Activated CD8-positive, alpha-beta memory T cell treated with anti-CD3 and anti-CD28 coated beads, Interleukin-2, amount 50 U/mL, for 24 hours (primary cell): ENCODE measurements around the gene FUT6.
"Not testable (repeated sequence)": the region's sequence is repeated elsewhere in the genome, so short reads cannot be mapped to it uniquely, and the experiment has no call there.

ENCODE experiments used
- DNase-seq: peaks from one replicate; pipeline ENCODE4 v3.0.0-alpha.2; 2020; ENCODE audit errors: extremely low read depth

The FUT6 gene

DNA sequence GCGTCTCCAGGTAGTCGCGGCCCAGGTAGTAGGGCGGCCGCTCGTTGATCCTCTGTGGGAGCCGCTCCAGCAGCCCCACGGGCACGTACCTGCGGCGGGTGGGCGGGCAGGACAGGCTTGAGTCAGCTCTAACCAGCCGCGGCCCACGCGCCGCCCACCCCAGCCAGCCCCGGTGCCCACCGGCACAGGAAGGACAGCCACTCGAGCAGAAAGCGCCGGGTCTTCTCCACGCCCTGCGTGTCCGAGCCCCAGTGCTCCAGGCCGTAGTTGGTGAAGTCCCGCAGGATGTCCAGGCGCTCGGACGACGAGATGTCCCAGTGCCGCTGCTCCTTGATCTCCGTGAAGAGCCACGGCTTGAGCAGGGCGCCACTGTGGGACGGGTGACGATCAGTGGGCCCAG, 54.1 kb downstream of the FUT6 start:
- no peak for DNase-seq

DNA sequence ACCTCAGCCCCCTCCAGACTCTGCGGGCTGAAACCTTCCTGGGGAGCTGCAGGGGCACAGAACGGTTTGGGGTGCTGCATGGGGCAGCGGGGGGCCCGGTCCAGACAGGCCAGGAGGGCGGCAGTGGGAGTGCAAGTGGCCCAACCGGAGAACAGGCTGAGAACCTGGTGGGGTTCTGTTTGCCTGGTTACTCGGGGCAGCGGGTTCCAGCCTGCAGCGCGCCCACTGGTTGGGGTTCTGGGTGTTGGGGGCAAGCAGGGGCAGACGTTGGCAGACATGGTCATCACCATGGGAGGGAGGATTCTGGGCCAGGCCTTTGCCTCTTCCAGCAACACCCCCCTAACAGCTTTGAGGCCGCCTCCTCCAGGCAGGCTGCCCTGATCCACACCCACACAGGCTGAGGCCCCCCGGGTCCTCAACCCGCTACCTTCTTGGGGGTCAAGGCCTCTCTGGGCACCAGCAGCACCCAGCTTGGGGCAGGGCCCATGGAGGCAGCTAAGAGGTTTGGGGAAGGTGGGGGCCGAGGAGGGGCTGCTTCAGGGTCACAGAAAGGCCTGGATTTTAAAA, 54.8 kb downstream of the FUT6 start, which contains the start of gene PRR22:
Gene PRR22, minus strand, starts transcription at position 166 of the 567 bp plus-strand sequence. Its CDS starts 86 bp downstream, at position 80.
- DNase-seq, result no peak

DNA sequence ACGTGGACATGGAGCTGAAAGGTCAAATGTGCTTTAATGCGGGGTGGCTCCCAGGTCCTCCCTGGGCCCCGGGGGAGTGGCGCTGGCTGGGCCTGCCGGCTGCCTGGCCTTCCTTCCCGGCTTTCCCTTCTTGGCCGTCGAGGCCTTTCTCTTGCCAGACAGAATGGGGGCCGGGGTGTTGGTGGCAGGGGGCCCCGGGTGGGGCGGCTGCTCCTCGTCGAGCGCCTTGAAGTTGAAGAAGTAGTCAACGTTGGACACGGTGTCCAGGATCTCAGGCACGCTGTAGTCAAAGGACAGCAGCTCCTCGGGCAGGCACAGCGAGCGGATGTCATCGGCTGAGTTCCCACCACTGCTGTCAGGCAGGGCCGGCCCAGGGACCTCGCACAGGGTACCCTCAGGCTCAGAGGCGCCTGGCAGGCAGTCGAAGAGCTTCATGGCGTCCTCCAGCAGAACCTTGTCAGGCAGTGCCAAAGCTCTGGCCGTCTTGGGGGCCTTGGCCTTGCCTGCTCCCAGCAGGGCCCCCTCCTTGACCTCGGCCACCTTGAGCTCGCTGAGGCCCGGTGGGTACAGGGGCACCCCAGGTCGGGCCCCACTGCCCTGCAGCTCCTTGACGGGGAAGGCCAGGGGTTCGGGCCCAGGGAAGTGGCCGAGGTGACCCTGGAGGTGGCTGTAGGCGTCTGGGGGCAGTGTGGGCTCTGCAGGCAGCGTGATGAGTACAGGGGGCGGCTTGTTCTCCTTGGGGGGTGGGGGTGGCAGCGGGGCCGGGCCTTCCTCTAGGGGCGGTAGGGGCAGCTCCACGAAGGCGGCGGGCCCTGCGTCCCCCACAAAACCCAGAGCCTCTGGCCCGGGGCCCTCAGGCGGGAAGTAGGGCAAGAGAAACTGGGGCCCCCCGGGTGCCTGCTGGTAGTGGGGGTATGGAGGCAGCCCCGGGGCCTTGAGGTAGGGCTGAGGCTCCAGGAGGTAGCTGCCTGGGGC, 56.3 kb downstream of the FUT6 start:
- DNase-seq, result no peak

DNA sequence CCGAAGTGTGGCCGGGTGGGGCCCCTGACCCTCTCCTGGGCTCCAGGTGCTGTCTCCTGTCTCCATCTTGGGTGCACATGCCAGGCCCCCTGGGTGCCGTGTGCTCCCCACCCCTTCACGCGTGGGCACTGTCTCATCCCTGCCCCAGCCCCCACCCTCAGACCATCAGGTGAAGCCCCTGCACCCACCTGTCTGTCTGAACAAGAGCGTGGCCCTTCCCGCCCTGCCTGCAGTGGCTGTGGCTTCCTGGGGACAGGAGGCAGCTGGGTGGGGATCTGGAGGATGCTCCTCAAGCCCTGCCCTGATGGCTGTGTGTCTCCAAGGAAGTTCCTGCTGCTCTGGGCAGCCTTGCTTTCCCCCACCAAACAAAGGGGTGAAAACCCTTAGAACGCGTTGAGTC, 57.2 kb downstream of the FUT6 start:
- no peak for DNase-seq

DNA sequence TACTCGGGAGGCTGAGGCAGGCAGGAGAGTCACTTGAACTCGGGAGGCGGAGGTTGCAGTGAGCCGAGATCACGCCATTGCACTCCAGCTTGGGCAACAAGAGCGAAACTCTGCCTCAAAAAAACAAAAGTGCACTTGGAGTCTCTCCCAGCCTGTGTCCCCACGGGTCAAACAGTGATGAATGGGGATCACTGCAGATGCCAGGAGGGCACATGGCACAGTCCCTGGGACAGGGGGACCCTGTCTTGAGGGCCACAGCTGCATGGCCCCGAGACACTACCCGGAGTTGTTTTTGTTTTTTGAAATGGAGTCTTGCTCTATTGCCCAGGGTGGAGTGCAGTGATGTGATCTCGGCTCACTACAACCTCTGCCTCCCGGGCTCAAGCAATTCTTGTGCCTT, 58.6 kb downstream of the FUT6 start:
- not testable (repeated sequence) for DNase-seq
